ENCODE results near the gene URB1.
A peak's percentile ranks its signal among the peaks of the same experiment; 100 is the strongest.
"Not testable (repeated sequence)": the region's sequence is repeated elsewhere in the genome, so short reads cannot be mapped to it uniquely, and the experiment has no call there.

Gene URB1

GRCh38 chr21:32372755-32373154, 20.1 kb downstream of the URB1 start:
- CTCF ChIA-PET = no interaction called here
- Mint-ChIP-seq H3K9me3 (no peaks in the 10 kb centered on the region), H3K27ac (no peak overlapping the region), H3K27me3 (no peaks in the 10 kb centered on the region), H3K4me1 (no peaks in the 10 kb centered on the region), H3K36me3 (peaks cover 42% of the 10 kb centered on the region), H3K4me3 (no peak overlapping the region)
- no peak for DNase-seq

GRCh38 chr21:32371913-32372314, 20.9 kb downstream of the URB1 start:
- Mint-ChIP-seq H3K36me3 (peaks cover 43% of the 10 kb centered on the region), H3K4me1 (no peaks in the 10 kb centered on the region), H3K4me3 (no peak overlapping the region), H3K27ac (peak overlapping the region; percentile 14), H3K27me3 (no peaks in the 10 kb centered on the region), H3K9me3 (no peaks in the 10 kb centered on the region)
- DNase-seq = no peak
- CTCF ChIA-PET = no interaction called here

GRCh38 chr21:32370998-32371766, 21.6 kb downstream of the URB1 start:
- peak overlapping the region; percentile 45 for H3K27ac Mint-ChIP-seq
- peaks cover 46% of the 10 kb centered on the region for H3K36me3 Mint-ChIP-seq

GRCh38 chr21:32368961-32369360, 23.9 kb downstream of the URB1 start:
- H3K27me3 Mint-ChIP-seq, DNase-seq, H3K4me3 Mint-ChIP-seq, CTCF ChIA-PET, H3K9me3 Mint-ChIP-seq, H3K27ac Mint-ChIP-seq, H3K4me1 Mint-ChIP-seq: not testable (repeated sequence)
- H3K36me3 Mint-ChIP-seq = peaks cover 49% of the 10 kb centered on the region

More at GRCh38 chr21:32370998-32371766, 21.6 kb downstream of the URB1 start:
- CTCF ChIA-PET = no interaction called here
- no peak overlapping the region for H3K4me3 Mint-ChIP-seq
- no peak for DNase-seq
- no peaks in the 10 kb centered on the region for H3K9me3 Mint-ChIP-seq
- no peaks in the 10 kb centered on the region for H3K4me1 Mint-ChIP-seq
- no peaks in the 10 kb centered on the region for H3K27me3 Mint-ChIP-seq

- H3K27me3 Mint-ChIP-seq = no peaks in the 10 kb centered on the region
- peaks cover 5% of the 10 kb centered on the region for H3K4me1 Mint-ChIP-seq
- no peaks in the 10 kb centered on the region for H3K9me3 Mint-ChIP-seq
- no peak overlapping the region for H3K27ac Mint-ChIP-seq
- CTCF ChIA-PET = interaction anchor here (1.4 kb wide), 1 partner anchor 14 kb away, joined by 3 read pairs; no protein-coding TSS in a partner anchor
- no peak overlapping the region for H3K4me3 Mint-ChIP-seq
- peaks cover 49% of the 10 kb centered on the region for H3K36me3 Mint-ChIP-seq
- no peak for DNase-seq
Observed at GRCh38 chr21:32368386-32368785, 24.4 kb downstream of the URB1 start.

- Mint-ChIP-seq H3K27ac (no peak overlapping the region), H3K9me3 (no peaks in the 10 kb centered on the region), H3K4me1 (peaks cover 6% of the 10 kb centered on the region), H3K36me3 (peaks cover 49% of the 10 kb centered on the region), H3K4me3 (no peak overlapping the region), H3K27me3 (no peaks in the 10 kb centered on the region)
- CTCF ChIA-PET = interaction anchor here (1.4 kb wide), 1 partner anchor 13 kb away, joined by 3 read pairs; no protein-coding TSS in a partner anchor
- DNase-seq = no peak
Observed at GRCh38 chr21:32367158-32367557, 25.7 kb downstream of the URB1 start.

GRCh38 chr21:32366191-32366590, 26.6 kb downstream of the URB1 start:
- H3K4me3 Mint-ChIP-seq = no peak overlapping the region
- H3K4me1 Mint-ChIP-seq = peaks cover 6% of the 10 kb centered on the region
- peaks cover 49% of the 10 kb centered on the region for H3K36me3 Mint-ChIP-seq
- CTCF ChIA-PET = no interaction called here
- H3K9me3 Mint-ChIP-seq = no peaks in the 10 kb centered on the region
- H3K27ac Mint-ChIP-seq = no peak overlapping the region
- no peaks in the 10 kb centered on the region for H3K27me3 Mint-ChIP-seq
- no peak for DNase-seq

GRCh38 chr21:32364796-32365195, 28.0 kb downstream of the URB1 start:
- Mint-ChIP-seq H3K4me1 (peaks cover 6% of the 10 kb centered on the region), H3K9me3 (no peaks in the 10 kb centered on the region), H3K27me3 (no peaks in the 10 kb centered on the region), H3K36me3 (peaks cover 54% of the 10 kb centered on the region), H3K27ac (peak overlapping the region; percentile 79), H3K4me3 (no peak overlapping the region)
- DNase-seq = no peak
- CTCF ChIA-PET = interaction anchor here (0.7 kb wide), 1 partner anchor 27 kb away, joined by 3 read pairs; no protein-coding TSS in a partner anchor

- H3K9me3 Mint-ChIP-seq = no peaks in the 10 kb centered on the region
- H3K27me3 Mint-ChIP-seq = no peaks in the 10 kb centered on the region
- H3K36me3 Mint-ChIP-seq = peaks cover 55% of the 10 kb centered on the region
- no peak overlapping the region for H3K4me3 Mint-ChIP-seq
- H3K4me1 Mint-ChIP-seq = peaks cover 6% of the 10 kb centered on the region
- CTCF ChIA-PET = interaction anchor here (0.7 kb wide), 1 partner anchor 28 kb away, joined by 3 read pairs; no protein-coding TSS in a partner anchor
- H3K27ac Mint-ChIP-seq = peak overlapping the region; percentile 79
- DNase-seq = no peak
Observed at GRCh38 chr21:32364387-32364786, 28.4 kb downstream of the URB1 start.

- peaks cover 52% of the 10 kb centered on the region for H3K36me3 Mint-ChIP-seq
- H3K9me3 Mint-ChIP-seq = no peaks in the 10 kb centered on the region
- no peak overlapping the region for H3K4me3 Mint-ChIP-seq
- CTCF ChIA-PET = no interaction called here
- no peak for DNase-seq
- peaks cover 6% of the 10 kb centered on the region for H3K4me1 Mint-ChIP-seq
- H3K27ac Mint-ChIP-seq = no peak overlapping the region
- no peaks in the 10 kb centered on the region for H3K27me3 Mint-ChIP-seq
Observed at GRCh38 chr21:32360401-32360975, 32.3 kb downstream of the URB1 start.

GRCh38 chr21:32359719-32360260, 33.0 kb downstream of the URB1 start:
- H3K4me3 Mint-ChIP-seq = no peak overlapping the region
- no peaks in the 10 kb centered on the region for H3K27me3 Mint-ChIP-seq
- peaks cover 54% of the 10 kb centered on the region for H3K36me3 Mint-ChIP-seq
- peaks cover 5% of the 10 kb centered on the region for H3K4me1 Mint-ChIP-seq
- no peaks in the 10 kb centered on the region for H3K9me3 Mint-ChIP-seq
- CTCF ChIA-PET = no interaction called here
- no peak for DNase-seq
- peak overlapping the region; percentile 7 for H3K27ac Mint-ChIP-seq

- Mint-ChIP-seq H3K4me1 (no peaks in the 10 kb centered on the region), H3K27me3 (no peaks in the 10 kb centered on the region), H3K27ac (no peak overlapping the region), H3K4me3 (no peak overlapping the region), H3K9me3 (no peaks in the 10 kb centered on the region), H3K36me3 (peaks cover 62% of the 10 kb centered on the region)
- DNase-seq = no peak
- CTCF ChIA-PET = no interaction called here
Observed at GRCh38 chr21:32356874-32357395, 35.9 kb downstream of the URB1 start.

- CTCF ChIA-PET = no interaction called here
- no peak for DNase-seq
- H3K27me3 Mint-ChIP-seq = no peaks in the 10 kb centered on the region
- H3K27ac Mint-ChIP-seq = no peak overlapping the region
- no peaks in the 10 kb centered on the region for H3K9me3 Mint-ChIP-seq
- peaks cover 6% of the 10 kb centered on the region for H3K4me1 Mint-ChIP-seq
- H3K36me3 Mint-ChIP-seq = peaks cover 61% of the 10 kb centered on the region
- no peak overlapping the region for H3K4me3 Mint-ChIP-seq
Observed at GRCh38 chr21:32353002-32353711, 39.7 kb downstream of the URB1 start.

- H3K4me3 Mint-ChIP-seq = no peak overlapping the region
- no peaks in the 10 kb centered on the region for H3K27me3 Mint-ChIP-seq
- peaks cover 6% of the 10 kb centered on the region for H3K4me1 Mint-ChIP-seq
- peaks cover 66% of the 10 kb centered on the region for H3K36me3 Mint-ChIP-seq
- no peak for DNase-seq
- CTCF ChIA-PET = no interaction called here
- H3K9me3 Mint-ChIP-seq = no peaks in the 10 kb centered on the region
- no peak overlapping the region for H3K27ac Mint-ChIP-seq
Observed at GRCh38 chr21:32352526-32352925, 40.3 kb downstream of the URB1 start.
